K562 (cell line): ENCODE results near the gene GATA6. TPM values are rescaled to one million over a fixed set of nuclear protein-coding genes. Genes with fewer than 3 reads are reported as not detected.

Source experiments
- CC2D1A ChIP-seq: fragments of 450-650 bp; IDR thresholded peaks from 2 replicates; pipeline ENCODE4 v1.6.1; 2017; ENCODE audit warnings: mild to moderate bottlenecking
- CHD2 ChIP-seq: IDR thresholded peaks from 2 replicates; pipeline ENCODE4 v1.6.1; 2011; ENCODE audit warnings: low read depth, low read length
- ELF1 ChIP-seq: fragments of 200-800 bp; sonication (Bioruptor generic); IDR thresholded peaks from 2 replicates; pipeline ENCODE4 v1.6.1; 2016; ENCODE audit warnings: missing genetic modification characterization, missing compliant biosample characterization
- ETV1 ChIP-seq: fragments of 450-650 bp; conservative IDR thresholded peaks from 2 replicates; pipeline ENCODE4 v1.6.1; 2016; ENCODE audit warnings: missing genetic modification characterization, control low read depth, low read depth, missing compliant biosample characterization
- FOXJ2 ChIP-seq: fragments of 200-800 bp; sonication (Bioruptor generic); IDR thresholded peaks from 2 replicates; pipeline ENCODE4 v1.6.1; 2016; ENCODE audit warnings: missing genetic modification characterization, missing compliant biosample characterization
- KDM5B ChIP-seq: fragments of 200-600 bp; sonication (generic); IDR thresholded peaks from 2 replicates; pipeline ENCODE4 v1.6.1; 2012; ENCODE audit warnings: low read depth, mild to moderate bottlenecking, moderate library complexity, low read length, control low read depth, inconsistent platforms; ENCODE audit not compliant: insufficient replicate concordance
- LEF1 ChIP-seq: fragments of 450-650 bp; IDR thresholded peaks from 2 replicates; pipeline ENCODE4 v1.6.1; 2016; ENCODE audit warnings: mild to moderate bottlenecking
- NCOA2 ChIP-seq, 2 experiments: fragments of 450-650 bp; IDR thresholded peaks; 2 replicates each; pipeline ENCODE4 v1.6.1; 2018; ENCODE audit warnings: mild to moderate bottlenecking in 2 of 2, moderate library complexity in 1 of 2; ENCODE audit not compliant: partially characterized antibody in 2 of 2
- NR2C1 ChIP-seq, 2 experiments: fragments of 450-650 bp; IDR thresholded peaks; 2 replicates each; pipeline ENCODE4 v1.6.1; 2017; ENCODE audit warnings: mild to moderate bottlenecking in 2 of 2, antibody characterized with exemption in 1 of 2, inconsistent platforms in 1 of 2, missing compliant biosample characterization in 1 of 2, missing genetic modification characterization in 1 of 2
- PHF20 ChIP-seq: fragments of 450-650 bp; IDR thresholded peaks from 2 replicates; pipeline ENCODE4 v1.6.1; 2018; ENCODE audit not compliant: partially characterized antibody
- SMARCA4 ChIP-seq: fragments of 450-650 bp; IDR thresholded peaks from 2 replicates; pipeline ENCODE4 v1.6.1; 2016
- SMARCC2 ChIP-seq: fragments of 450-650 bp; IDR thresholded peaks from 2 replicates; pipeline ENCODE4 v1.6.1; 2017; ENCODE audit warnings: antibody characterized with exemption, moderate library complexity, mild to moderate bottlenecking, low read depth
- SRF ChIP-seq, 2 experiments: fragments of 250-450, 450-650 bp in 1 of 2; sonication (Bioruptor Pico) in 1 of 2; sonication (generic) in 1 of 2; formaldehyde crosslinking; IDR thresholded peaks; 2 replicates each; pipeline versions ENCODE4 v1.5.0 to v1.5.1; 2020 to 2022; ENCODE audit warnings: mild to moderate bottlenecking in 1 of 2, missing genetic modification reagents in 1 of 2
- TBL1XR1 ChIP-seq, 2 experiments: IDR thresholded peaks; 2 replicates each; pipeline ENCODE4 v1.6.1; 2012; ENCODE audit warnings: improper control_type of control experiment in 2 of 2, low read length in 2 of 2, mild to moderate bottlenecking in 1 of 2
- TCF3 ChIP-seq: sonication (generic); formaldehyde crosslinking; IDR thresholded peaks from 2 replicates; pipeline ENCODE4 v1.4.0; 2020; ENCODE audit warnings: mild to moderate bottlenecking, missing genetic modification reagents
- TEAD1 ChIP-seq, 2 experiments: fragments of 450-650 bp in 1 of 2; sonication (generic) in 1 of 2; formaldehyde crosslinking; IDR thresholded peaks; 2 replicates each; pipeline versions ENCODE4 v1.4.0 to v1.8.0; 2020 to 2022; ENCODE audit warnings: mild to moderate bottlenecking in 2 of 2, missing genetic modification reagents in 1 of 2
- TRIM28 ChIP-seq: fragments of 450-650 bp; IDR thresholded peaks from 2 replicates; pipeline ENCODE4 v1.6.1; 2017
- ZBTB33 ChIP-seq: sonication (generic); formaldehyde crosslinking; IDR thresholded peaks from 2 replicates; pipeline ENCODE4 v1.8.1; 2023; ENCODE audit warnings: mild to moderate bottlenecking, missing genetic modification reagents
- ZKSCAN8 ChIP-seq: fragments of 200-800 bp; sonication (Bioruptor generic); IDR thresholded peaks from 2 replicates; pipeline ENCODE4 v1.6.1; 2016; ENCODE audit warnings: missing genetic modification characterization, missing compliant biosample characterization
- ZMIZ1 ChIP-seq, 2 experiments: fragments of 150-350 bp in 1 of 2; IDR thresholded peaks; 2 replicates each; pipeline ENCODE4 v1.6.1; 2012 to 2016; ENCODE audit warnings: low read depth in 2 of 2, low read length in 2 of 2, mild to moderate bottlenecking in 1 of 2, moderate library complexity in 1 of 2
- ZNF589 ChIP-seq: fragments of 200-800 bp; sonication (Bioruptor generic); IDR thresholded peaks from 2 replicates; pipeline ENCODE4 v1.6.1; 2016; ENCODE audit warnings: low read depth, missing genetic modification characterization, missing compliant biosample characterization
- polyA plus RNA-seq, 8 experiments: library from polyadenylated mRNA; depleted of rRNA in 4 of 8; stranded (reverse) in 5 of 8; unstranded in 3 of 8; fragments of >200 nt; fragmentation: Nextera tagmentation in 2 of 8; fragmentation: Illumina TruSeq in 1 of 8; extraction: Ambion mirVana in 2 of 8; extraction: Trizol in 1 of 8; gene quantifications; 2 replicates each; pipeline versions ENCODE4 v1.2.1 to v1.2.3, GENCODE V29; 2011 to 2014; ENCODE audit warnings: inconsistent platforms in 1 of 8, missing spikeins in 1 of 8
- total RNA-seq, 7 experiments: library from RNA; depleted of rRNA in 6 of 7; stranded (reverse); fragments of >200 nt in 6 of 7; fragmentation: Illumina TruSeq in 2 of 7; extraction: Trizol in 2 of 7; gene quantifications; 2 replicates each; pipeline versions ENCODE4 v1.2.1 to v1.2.3, GENCODE V29; 2011 to 2021; ENCODE audit warnings: low replicate concordance in 1 of 7
- TF ChIP-seq, protein P1 (sequence below): fragments of 250-450 bp; sonication (Bioruptor Pico); IDR thresholded peaks from 2 replicates; pipeline ENCODE4 v1.5.0; 2020; ENCODE audit warnings: mild to moderate bottlenecking, borderline replicate concordance

The GATA6 gene
- total and polyA plus RNA-seq, 9 of the 15 experiments (the other 6 are each of a cell fraction or from before 2014, with no cell fraction given): 0.01 to 0.24 (median 0.16) TPM; not detected in 5

GRCh38 chr18:22194151-22194598 is 24.8 kb downstream of the GATA6 start (continued):
- TF ChIP-seq LEF1 (peak; percentile 86), KDM5B (peak; percentile 29), ZNF589 (0 out of 2 replicates have a peak, but pooled peaks have one; percentile 69), TCF3 (CRISPR knock-in tag) (peak; percentile 98), ETV1 (tag) (peak; percentile 93), TEAD1 (CRISPR knock-in tag; IDR thresholded peaks at IDR 0.05) (peak; percentile 86 to 94), CHD2 (no peak), NCOA2 (IDR thresholded peaks at IDR 0.05; ENCODE audit: partially characterized antibody in 2 of 2) (no peak), ELF1 (tag) (peak; percentile 72), SMARCC2 (peak; percentile 63; the same call in 1 of the 2 replicates), ZKSCAN8 (CRISPR knock-in tag) (peak; percentile 84), NR2C1 (IDR thresholded peaks at IDR 0.05) (no peak), NR2C1 (tag; IDR thresholded peaks at IDR 0.05) (no peak), SMARCA4 (peak; percentile 92), CC2D1A (peak; percentile 79; the same call in 1 of the 2 replicates), TBL1XR1 (IDR thresholded peaks at IDR 0.05; ENCODE audit: low read length in 2 of 2) (peak; percentile 85 to 87), SRF (CRISPR knock-in tag; IDR thresholded peaks at IDR 0.05) (peak in 1 of 2 experiments; percentile 60; a peak in 1 of 4 replicates), FOXJ2 (tag) (0 out of 2 replicates have a peak, but pooled peaks have one; percentile 64), PHF20 (peak; percentile 27), TRIM28 (0 out of 2 replicates have a peak, but pooled peaks have one; percentile 45), ZMIZ1 (IDR thresholded peaks at IDR 0.05; ENCODE audit: low read depth in 2 of 2, low read length in 2 of 2) (peak in 1 of 2 experiments; percentile 93; a peak in 2 of 4 replicates), ZBTB33 (CRISPR knock-in tag) (no peak; the same call in 1 of the 2 replicates)
- TF ChIP-seq, protein P1, sequence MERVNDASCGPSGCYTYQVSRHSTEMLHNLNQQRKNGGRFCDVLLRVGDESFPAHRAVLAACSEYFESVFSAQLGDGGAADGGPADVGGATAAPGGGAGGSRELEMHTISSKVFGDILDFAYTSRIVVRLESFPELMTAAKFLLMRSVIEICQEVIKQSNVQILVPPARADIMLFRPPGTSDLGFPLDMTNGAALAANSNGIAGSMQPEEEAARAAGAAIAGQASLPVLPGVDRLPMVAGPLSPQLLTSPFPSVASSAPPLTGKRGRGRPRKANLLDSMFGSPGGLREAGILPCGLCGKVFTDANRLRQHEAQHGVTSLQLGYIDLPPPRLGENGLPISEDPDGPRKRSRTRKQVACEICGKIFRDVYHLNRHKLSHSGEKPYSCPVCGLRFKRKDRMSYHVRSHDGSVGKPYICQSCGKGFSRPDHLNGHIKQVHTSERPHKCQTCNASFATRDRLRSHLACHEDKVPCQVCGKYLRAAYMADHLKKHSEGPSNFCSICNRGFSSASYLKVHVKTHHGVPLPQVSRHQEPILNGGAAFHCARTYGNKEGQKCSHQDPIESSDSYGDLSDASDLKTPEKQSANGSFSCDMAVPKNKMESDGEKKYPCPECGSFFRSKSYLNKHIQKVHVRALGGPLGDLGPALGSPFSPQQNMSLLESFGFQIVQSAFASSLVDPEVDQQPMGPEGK (CRISPR knock-in tag): no peak
